Cardiac fibroblast (primary cell): Measurements from ENCODE around the gene RFPL1.
A peak's percentile ranks its signal among the peaks of the same experiment; 100 is the strongest.

Source experiments
- DNase-seq, 2 donors: peaks; one replicate each; pipeline versions ENCODE4 v3.0.0 to v3.0.0-alpha.2; 2010; ENCODE audit warnings: low read depth in 2 of 2
- H3K4me3 ChIP-seq, 2 donors: replicated peaks in 1 of 2; 1 replicate in 1 of 2; 2 replicates in 1 of 2; pipeline ENCODE4 v1.5.1; 2011; ENCODE audit warnings: low read depth in 2 of 2, low read length in 2 of 2, mild to moderate bottlenecking in 2 of 2, moderate library complexity in 1 of 2
- CTCF ChIP-seq: IDR thresholded peaks from one replicate; pipeline ENCODE4 v1.5.1; 2011; ENCODE audit warnings: low read depth, mild to moderate bottlenecking, low read length, inconsistent platforms

Gene RFPL1

DNA sequence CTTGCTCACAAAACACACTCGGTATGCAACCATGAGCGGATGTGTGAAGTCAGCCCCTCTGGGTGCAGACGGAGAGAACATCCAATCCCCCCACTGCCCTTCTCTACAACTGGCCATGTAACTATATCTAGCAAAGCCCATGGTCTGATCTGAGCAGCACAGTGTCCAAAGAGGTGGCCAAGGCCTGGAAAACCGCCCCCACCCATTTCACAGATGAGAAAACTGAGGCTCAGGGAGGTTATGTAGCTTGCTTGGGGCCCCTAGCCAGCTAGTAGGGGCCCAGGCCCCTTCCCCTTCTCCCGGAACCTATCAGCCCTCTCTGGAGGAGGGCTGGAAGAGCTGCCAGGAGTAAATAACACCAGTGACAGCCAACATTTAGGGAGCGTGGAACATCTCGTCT, 26.2 kb downstream of the RFPL1 start:
- TF ChIP-seq CTCF = no peak
- no peak overlapping the region for H3K4me3 ChIP-seq
- DNase-seq = no peak

GRCh38 chr22:29469755-29470154, 31.4 kb downstream of the RFPL1 start:
- no peak for TF ChIP-seq CTCF
- no peak overlapping the region for H3K4me3 ChIP-seq

GRCh38 chr22:29470159-29470855, 31.9 kb downstream of the RFPL1 start:
- TF ChIP-seq CTCF = peak; percentile 91
- peak; percentile 55 to 68 for DNase-seq
- peak overlapping the region; percentile 22 to 41 for H3K4me3 ChIP-seq

More at GRCh38 chr22:29469755-29470154, 31.4 kb downstream of the RFPL1 start:
- no peak for DNase-seq

DNA sequence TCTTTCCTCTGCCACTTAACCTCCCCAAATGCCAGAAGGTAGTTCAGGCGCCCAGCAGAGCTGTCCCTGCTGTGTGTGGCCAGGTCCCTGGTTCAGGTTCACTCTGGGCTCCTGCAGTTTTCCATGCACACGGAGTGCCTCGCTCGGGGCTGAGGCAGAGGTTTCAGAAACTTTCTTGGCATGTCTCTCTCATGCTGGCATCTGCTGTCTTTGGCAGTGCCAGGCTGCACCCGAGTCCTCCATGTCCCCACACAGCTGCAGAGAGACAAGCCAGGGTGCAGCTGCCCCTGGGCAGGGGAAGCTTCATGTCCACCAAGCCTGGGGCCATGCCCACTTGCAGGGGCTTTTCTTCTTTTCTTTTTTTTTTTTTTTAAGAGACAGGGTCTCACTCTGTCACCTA, 34.6 kb downstream of the RFPL1 start:
- no peak for TF ChIP-seq CTCF
- no peak for DNase-seq
- no peak overlapping the region for H3K4me3 ChIP-seq

DNA sequence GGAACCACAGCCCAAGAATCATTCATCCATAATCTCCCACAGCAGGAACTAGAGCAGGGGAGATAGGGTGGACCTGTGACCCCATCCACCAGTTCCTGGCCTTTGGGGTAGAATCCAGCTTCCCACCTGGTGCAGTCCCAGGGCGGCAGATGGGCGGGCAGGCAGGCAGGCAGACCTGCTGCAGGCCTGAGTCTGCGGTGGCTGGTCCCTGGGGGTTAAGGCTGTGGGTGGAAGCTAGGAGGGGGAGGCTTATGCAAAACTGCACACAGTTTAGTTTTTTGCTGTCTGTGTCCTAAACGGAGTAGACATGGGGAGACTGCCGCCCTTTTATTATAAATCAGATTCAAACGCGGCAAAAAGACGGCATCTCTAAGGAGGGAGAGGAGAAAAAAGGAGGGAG, 37.2 kb downstream of the RFPL1 start:
- no peak for DNase-seq
- no peak for TF ChIP-seq CTCF
- H3K4me3 ChIP-seq = no peak overlapping the region

DNA sequence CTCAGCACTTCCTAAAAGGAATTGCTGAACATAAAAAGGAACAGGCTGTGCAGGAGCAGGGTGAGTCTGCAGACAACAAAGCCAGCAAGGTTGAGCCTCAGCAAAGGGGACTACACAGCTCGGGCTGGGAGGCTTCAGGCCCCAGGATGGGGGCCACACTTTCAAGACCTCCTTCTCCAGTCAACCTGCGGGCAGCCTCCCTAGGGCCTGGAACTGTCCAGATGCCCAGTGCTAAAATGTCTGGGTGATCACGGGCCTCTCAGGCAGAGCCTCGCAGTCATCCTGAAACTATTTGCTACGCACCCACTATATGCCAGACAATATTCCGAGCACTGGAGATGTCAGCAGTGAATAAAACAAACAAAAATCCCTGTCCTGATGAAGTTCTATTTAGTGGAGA, 37.7 kb downstream of the RFPL1 start:
- H3K4me3 ChIP-seq = no peak overlapping the region
- no peak for TF ChIP-seq CTCF
- DNase-seq = no peak
